Heart left ventricle (tissue), 13 donors: ENCODE measurements around the gene DSEL.

ENCODE experiments used
- CTCF ChIP-seq, 12 donors: fragments of 200-600 bp; sonication (generic) in 4 of 12; IDR thresholded peaks; one replicate each; pipeline versions ENCODE4 v1.5.0 to v1.8.0; 2018 to 2022; ENCODE audit warnings: antibody characterized with exemption in 12 of 12, mild to moderate bottlenecking in 5 of 12
- POLR2A ChIP-seq, 2 donors: fragments of 450-650 bp; IDR thresholded peaks; one replicate each; pipeline ENCODE4 v1.6.1; 2017; ENCODE audit warnings: antibody characterized with exemption in 2 of 2, mild to moderate bottlenecking in 2 of 2, moderate library complexity in 2 of 2
- donor health status: ischemic (EF 13 %, LVEDD 7.1; RV severe dilation, severe dysfunction).
- donor health status: DM: no; HTN: yes; CAD: no.
- donor health status: DM: no; HTN: no; CAD: no.
- donor health status: ischemic (EF 25% LVEDD 6.9; RV normal size, moderate dysfunction).
- donor health status: ischemic (EF 25% LVEDD 5.7; RV mildly dilated, moderate dysfunction).
- donor health status: ischemic (EF 35%, LVEDD 5.7; RV mildly dilated, moderate dysfunction).
- donor health status: nonischemic (EF 11% LVEDD 7.7; RV severe dilation, severe dysfunction).
- donor health status: DM: yes; HTN: yes; CAD: no.
- donor health status: PGD.
- donor health status: ischemic (EF 29% LVEDD 5.4; RV normal size, mild dysfunction).
- donor health status: nonischemic (EF 23%, LVEDD 6.1; RV moderate dilation, normal function).

GRCh38 chr18:67540559-67540958, 24.0 kb upstream of the DSEL start:
- TF ChIP-seq POLR2A (IDR thresholded peaks at IDR 0.05) (no peak), CTCF (IDR thresholded peaks at IDR 0.05) (no peak)
